ENCODE results near the gene BPIFB2.

Gene BPIFB2

DNA sequence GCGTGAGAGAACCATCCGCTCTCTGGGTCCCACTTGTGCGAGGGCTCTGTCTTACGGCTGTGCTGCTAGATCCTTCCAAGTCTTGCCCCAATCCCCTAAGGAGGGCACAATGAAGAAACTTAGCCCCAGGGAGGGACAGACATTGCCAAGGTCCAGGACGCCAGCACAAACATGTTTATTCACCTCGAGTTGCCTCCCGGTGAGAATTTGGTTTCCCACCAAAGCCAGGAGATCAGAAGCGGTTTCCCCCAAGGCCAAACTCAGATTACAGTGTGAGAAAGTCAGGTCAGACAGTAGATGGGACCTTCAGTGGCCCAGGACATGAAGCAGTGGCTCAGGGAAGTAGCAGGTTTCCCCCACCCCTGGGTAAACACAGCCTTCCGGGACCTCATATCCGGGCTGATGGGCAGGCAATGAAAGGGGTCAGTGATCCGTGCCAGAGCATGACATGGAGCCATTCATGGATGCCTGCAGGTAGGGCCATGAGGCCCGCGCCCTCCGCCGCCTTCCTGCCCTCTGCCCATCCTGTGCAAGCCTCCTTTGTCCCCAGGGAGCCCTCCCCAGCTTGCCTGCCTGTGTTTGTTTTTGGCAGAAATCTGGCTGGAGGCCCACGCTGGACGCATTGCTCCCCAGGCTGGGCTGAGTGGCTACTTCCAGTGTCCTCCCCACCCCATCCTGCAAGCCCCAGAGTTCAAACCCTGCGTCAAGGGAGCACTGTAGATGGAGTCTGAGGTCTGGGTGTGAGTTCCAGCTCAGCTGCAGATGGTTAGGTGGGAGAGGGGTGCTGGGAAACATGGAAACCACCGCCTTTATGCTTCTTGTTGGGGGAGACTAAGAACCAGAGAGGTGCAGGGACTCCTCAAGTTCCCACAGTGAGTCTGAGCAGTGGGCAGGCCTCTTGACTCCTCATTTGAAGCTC, 2.0 kb downstream of the BPIFB2 start:
- DNase-seq, result no peak

- DNase-seq, result no peak
These were observed 2.6 kb downstream of the BPIFB2 start for GRCh38 chr20:33010133-33010504.

DNA sequence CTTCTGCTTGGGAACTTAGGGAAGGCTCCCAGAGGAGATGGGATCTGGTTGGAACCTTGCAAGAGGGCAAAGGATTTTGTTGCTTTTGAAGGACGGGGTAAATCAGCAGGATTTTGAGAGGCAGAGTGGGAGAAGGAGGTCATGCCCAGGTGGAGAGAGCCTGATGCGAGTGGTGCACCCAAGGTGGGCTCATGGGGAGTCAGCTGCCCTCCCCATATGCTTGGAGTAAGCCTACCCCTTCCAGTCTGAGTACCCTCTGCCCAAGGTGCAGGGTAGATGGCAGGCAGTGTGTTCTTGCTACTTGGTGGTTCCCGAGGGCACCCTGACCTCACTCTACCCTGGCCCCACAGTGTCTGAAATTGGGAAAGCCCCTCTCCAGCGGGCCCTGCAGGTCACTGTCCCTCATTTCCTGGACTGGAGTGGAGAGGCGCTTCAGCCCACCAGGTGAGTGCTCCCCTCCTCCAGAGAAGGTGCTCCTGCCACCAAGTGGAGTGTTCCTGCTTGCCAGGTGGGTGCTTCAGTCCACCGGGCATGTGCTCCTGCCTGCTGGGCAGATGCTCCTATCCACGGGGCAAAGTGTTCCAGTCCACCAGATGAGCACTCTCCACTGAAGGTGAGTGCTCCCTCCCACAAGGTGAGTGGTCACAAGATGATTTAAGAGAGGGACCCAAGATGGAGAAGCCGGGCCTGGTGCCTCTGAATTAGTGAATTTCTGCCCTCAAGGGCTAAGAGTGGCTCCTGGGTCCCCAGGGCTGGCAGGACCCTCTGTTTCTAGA, 3.4 kb downstream of the BPIFB2 start:
- DNase-seq, result no peak

GRCh38 chr20:33012327-33013189, 5.1 kb downstream of the BPIFB2 start:
- no peak for DNase-seq

- no peak for DNase-seq
These were observed 6.3 kb downstream of the BPIFB2 start for GRCh38 chr20:33013701-33014326.

- DNase-seq, result no peak
These were observed 7.0 kb downstream of the BPIFB2 start for GRCh38 chr20:33014336-33015113.

- no peak for DNase-seq
These were observed 7.6 kb downstream of the BPIFB2 start for GRCh38 chr20:33015114-33015484.

- no peak for DNase-seq
These were observed 8.4 kb downstream of the BPIFB2 start for GRCh38 chr20:33015700-33016580.

GRCh38 chr20:33016581-33017109, 9.1 kb downstream of the BPIFB2 start:
- DNase-seq, result no peak

GRCh38 chr20:33017542-33017941, 10.0 kb downstream of the BPIFB2 start:
- no peak for DNase-seq

- DNase-seq, result no peak
These were observed 10.8 kb downstream of the BPIFB2 start for GRCh38 chr20:33018169-33018931.

DNA sequence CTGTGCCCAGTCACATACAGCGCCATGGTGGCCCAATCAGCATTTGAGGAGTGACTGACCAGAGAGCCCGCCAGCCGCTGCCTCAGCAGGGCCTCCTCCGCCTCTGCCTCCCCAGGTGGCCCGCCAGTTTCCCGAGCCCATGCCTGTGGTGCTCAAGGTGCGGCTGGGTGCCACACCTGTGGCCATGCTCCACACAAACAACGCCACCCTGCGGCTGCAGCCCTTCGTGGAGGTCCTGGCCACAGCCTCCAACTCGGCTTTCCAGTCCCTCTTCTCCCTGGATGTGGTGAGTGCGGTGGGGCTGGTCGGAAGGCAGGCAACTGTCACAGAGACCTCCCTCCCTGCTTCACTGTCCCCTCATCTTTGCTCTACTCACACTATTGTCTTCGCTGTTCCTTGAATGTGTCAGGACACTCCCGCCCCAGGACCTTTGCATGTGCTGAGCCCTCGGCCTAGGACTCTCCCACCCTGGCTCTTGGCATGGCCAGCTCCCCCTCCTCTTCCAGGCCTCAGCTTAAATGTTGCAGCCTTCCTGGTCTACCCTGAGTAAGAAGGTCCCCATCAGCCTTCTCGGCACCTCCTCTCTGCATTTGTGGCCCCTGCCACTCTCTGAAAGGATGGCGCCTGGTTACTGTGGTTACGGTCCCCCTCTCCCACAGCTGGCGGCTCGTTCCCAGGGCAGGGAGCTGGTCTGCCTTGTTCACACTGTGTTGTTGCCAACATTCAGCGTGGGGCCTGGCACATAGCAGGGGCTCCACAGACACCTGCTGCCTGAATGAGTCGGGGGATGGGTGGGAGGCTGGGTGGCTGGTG, 12.2 kb downstream of the BPIFB2 start:
- no peak for DNase-seq

DNA sequence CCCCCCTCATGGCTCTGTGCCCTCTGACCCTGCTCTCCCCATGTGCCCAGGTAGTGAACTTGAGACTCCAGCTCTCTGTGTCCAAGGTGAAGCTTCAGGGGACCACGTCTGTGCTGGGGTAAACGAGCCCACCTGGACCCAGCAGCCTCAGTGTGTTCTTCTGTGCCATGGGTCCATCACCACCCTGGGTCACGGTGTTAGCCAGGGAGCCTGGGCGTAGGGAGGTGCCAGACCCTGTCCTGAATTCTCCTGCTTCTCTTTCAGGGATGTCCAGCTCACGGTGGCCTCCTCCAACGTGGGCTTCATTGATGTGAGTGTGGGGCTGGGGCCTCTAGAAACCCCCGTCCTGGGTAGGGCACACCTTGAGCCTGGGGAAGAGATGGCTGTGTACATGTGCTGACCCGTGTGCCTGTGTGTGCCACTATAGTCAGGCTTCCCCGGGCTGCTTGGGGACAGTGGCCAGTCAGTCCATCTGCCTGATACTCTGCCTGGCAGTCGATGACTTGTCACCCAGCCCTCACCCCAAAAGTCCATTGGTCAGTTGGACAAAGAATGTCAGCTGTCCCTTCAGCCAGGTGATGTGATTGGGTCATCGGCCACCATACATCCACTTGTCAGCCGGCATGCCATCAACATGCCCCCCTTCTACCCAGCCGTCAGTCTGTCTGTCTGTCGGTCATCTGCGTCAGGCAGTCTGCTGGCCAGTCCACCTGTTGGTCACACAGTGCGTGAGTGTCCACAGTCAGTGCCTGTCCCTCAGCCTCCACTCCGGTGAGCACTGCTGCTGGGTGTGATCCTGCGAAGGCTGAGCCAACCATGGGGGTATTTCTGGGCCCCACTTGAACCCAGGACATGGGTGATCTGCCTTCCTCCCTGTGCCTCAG, 13.0 kb downstream of the BPIFB2 start:
- no peak for DNase-seq

- no peak for DNase-seq
These were observed 14.4 kb downstream of the BPIFB2 start for GRCh38 chr20:33021879-33022278.

GRCh38 chr20:33022289-33022688, 14.8 kb downstream of the BPIFB2 start:
- no peak for DNase-seq

GRCh38 chr20:33022694-33023438, 15.4 kb downstream of the BPIFB2 start:
- no peak for DNase-seq
